Stimulated activated naive CD8-positive, alpha-beta T cell treated with anti-CD3 and anti-CD28 coated beads, Interleukin-15, Interleukin-2, amounts not matched to agents 100 U/mL and 50 U/mL, for 24 hours (primary cell): Measurements from ENCODE around the gene PTPRC.

Experiments
- ATAC-seq: fragments of 150-1000 bp; cut with Tn5 transposase; one replicate; pipeline ENCODE4 v1.10.0; 2021
- DNase-seq: peaks from one replicate; pipeline ENCODE4 v3.0.0; 2021

Gene PTPRC

GRCh38 chr1:198620951-198621824 lies 17.7 kb upstream of the PTPRC start:
- peak; percentile 82 for ATAC-seq
- peak; percentile 74 for DNase-seq

DNA sequence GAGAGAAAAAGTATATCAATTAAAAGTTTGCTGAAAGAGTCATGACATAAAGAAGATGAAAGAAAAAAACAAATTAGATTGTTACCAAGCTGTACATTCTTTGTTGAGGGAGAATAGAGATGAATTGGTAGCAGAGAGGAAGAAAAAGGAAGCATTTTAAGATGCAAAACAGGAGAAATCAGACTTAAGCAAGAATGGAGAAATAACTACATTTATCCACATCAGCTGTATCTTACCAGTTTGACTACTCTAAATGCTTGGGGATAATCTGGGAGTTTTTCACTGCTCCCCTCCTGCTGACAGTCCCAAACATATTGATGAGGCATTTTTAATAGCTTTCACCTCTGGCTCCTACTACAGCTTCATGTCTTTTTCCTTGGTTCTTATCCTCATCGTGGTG lies 16.8 kb upstream of the PTPRC start:
- ATAC-seq (no peak), DNase-seq (no peak)

DNA sequence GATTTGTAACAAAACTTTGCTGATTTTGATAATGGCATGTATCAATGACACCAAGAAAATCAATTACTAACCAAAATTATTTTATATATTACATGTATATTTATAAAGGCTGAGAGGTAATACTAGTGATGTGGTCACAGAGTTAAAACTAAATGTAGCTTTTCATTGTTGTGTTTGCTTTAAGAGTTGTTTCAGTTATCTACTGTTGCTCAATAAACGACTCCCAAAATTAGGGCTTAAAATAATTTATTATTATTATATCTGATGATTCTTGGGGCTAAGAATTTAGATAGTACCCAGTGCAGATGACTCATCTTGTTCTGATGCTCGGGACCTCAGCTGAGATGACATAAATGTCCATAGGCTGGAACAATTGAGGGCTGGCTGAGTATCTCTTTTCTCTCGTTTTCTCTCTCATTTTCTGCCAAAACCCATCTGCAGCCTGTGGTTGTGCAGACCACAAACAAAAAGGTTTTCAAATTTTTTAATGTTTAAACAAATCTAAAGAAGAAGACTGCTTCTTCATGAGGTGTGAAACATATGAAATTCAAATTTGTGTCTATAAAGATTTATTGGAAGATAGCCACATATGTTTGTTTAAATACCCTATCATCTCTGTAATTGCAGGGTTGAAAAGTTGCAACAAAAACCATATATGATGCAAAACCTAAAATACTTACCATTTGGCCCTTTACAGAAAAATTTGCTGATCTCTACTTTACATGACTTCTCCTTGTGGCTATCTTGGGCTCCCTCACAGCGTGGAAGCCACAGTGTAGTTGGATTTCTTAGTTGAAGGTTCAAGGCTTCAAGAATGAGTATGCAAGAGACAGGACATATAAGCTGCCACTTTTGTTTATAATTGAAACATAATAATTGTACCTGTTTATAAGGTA lies 14.8 kb upstream of the PTPRC start:
- DNase-seq (no peak), ATAC-seq (no peak)

DNA sequence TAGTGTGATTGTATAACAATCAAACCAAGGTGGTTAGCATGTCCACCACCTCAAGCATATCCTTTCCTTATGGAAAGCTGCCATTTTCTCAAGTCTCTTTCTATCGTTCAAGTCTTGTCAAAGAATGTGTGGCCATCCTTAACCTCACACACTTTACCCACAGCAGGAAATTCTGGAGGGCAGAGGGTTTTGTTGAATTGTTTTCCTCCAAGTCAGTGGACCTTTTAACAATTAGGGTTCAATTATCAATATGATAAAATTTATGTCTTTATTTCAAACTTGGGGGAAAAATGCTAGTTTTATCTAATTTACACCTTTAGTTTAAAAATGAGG lies 14.2 kb upstream of the PTPRC start:
- ATAC-seq (no peak), DNase-seq (no peak)

DNA sequence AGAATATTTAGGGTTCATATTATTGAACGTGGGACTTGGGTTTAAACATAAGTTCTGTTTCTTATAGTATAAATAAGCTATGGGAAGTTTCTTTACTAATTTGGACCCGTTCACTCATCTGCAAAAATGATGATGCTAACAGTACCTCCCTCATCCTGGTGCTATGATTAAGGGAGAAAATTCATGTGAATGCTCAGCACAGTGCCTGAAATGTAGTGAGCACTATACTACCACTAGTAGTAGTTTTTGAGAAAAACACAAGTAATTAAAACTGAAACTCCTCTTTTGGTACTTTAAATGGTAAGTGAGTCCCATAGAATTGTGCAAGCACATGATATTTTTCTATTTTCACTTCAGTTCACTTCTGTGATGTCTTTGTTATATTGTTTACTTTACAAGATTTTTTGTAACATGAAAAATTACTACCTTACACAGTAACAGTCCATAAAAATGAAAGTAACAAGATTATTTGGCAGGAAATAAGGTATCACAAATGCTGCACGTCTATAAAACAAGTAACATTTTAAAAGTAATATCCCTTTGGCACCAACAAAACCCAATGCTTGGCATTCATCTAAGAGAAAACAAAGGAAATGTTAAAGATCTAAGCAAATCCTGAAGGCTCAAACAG lies 11.3 kb upstream of the PTPRC start:
- no peak for DNase-seq
- ATAC-seq: peak; percentile 28

GRCh38 chr1:198628067-198628455 lies 10.8 kb upstream of the PTPRC start:
- ATAC-seq (no peak), DNase-seq (no peak)

GRCh38 chr1:198629610-198630009 lies 9.2 kb upstream of the PTPRC start:
- ATAC-seq: no peak

GRCh38 chr1:198630863-198631262 lies 8.0 kb upstream of the PTPRC start:
- ATAC-seq: no peak

More at GRCh38 chr1:198629610-198630009, 9.2 kb upstream of the PTPRC start:
- no peak for DNase-seq

DNA sequence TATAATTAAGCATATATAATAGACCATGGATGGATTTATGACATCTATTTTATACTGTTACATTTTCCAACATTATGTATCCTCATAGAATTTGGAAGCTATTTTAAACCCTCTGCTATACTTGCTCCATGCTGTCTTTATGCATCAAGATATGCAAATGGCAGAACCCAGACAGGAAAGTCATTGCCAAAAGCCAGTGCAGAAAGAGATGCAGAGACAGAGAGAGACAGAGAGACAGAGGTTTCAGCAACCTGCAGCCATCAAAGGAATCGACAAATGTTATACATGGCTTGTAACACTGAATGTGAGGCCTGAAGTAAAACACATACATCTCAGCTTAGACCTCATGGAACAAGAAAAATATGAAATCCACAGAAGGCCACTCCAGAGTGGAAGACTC lies 7.5 kb upstream of the PTPRC start:
- ATAC-seq: no peak

More at GRCh38 chr1:198630863-198631262, 8.0 kb upstream of the PTPRC start:
- no peak for DNase-seq

DNA sequence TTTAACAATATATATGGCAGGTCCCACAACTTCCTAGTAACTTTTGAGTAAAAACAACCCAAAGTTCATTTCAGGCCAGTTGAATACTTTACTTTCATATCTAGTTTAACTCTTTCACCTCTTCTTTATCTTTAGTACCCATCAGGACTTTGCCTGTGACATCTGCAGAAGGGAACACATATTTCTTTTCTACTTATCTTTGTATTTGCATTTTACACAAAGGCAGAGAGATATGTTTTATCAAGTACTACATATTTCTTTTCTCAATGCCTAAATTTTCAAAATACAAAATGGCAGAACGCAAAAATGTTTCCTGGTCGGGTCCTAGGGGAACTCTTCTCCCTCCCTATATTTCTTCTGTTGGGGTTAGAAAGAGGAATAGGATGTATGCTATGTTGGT lies 6.8 kb upstream of the PTPRC start:
- ATAC-seq (no peak), DNase-seq (no peak)

More for the DNA sequence above, 7.5 kb upstream of the PTPRC start:
- DNase-seq: no peak

GRCh38 chr1:198633675-198634121 lies 5.1 kb upstream of the PTPRC start:
- peak; percentile 38 for ATAC-seq

DNA sequence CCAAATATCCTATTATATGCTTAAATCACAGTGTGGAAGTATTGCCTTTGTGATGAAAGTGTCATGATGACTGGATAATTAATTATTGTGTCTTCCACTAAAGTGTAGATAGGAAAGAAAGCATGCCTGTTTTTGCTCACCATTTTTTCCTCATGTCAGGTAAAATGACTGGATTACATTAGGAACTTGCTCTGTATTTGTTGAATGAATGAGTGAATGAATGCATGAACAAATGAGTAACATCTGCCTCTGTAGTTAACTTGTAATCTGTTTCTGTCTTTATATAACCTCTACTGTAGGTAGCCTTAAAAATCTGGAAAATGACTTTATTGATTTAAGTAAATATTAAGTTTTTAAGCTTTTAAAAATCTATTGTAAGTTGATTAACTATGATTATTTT lies 2.9 kb upstream of the PTPRC start:
- DNase-seq: no peak
- ATAC-seq: no peak

More at GRCh38 chr1:198633675-198634121, 5.1 kb upstream of the PTPRC start:
- DNase-seq: no peak

GRCh38 chr1:198636391-198636790 lies 2.4 kb upstream of the PTPRC start:
- DNase-seq (no peak), ATAC-seq (no peak)

DNA sequence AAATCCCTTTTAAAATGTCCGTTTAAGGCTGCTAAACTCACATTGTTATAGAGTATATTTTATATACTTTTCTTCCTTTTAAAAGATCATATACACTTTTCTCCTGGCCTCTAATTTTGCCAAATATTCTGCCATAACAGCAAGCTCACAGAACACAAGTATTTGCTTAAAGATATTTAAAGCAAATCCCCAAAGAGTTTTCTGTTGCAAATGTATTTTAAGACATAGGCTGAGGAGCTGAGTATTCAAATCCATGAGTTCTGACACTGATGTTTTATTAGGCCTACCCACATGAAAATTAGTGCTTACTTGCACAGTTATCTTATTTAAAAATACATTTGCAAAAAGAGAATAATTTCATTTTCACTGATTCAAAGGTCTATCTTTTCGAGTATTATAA lies 1.7 kb upstream of the PTPRC start:
- ATAC-seq (no peak), DNase-seq (no peak)

DNA sequence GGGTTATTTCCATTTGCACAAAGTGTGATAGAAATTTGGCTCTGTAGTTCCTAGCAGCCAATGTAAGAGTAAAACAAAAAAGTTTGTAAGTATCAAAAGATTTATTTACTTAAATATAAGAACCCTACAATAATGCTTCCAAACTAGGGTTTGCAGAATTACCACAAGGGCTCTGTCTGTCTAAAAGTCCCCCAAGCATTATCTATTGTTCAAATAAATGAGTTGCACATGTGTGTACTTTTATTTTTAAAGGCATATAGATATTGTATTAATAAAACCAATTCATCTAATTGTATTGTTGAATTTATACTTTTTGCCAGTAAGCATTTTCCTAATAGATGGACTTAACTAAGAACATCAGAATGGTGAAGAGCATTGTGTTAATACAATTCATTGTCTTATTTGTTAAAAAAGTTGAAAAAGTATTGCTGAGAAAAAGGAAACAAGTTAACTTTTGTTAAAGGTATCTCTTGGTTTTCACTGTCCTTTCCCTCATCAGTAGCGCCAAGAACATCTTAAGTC lies 863 bp upstream of the PTPRC start:
- ATAC-seq (no peak), DNase-seq (no peak)

DNA sequence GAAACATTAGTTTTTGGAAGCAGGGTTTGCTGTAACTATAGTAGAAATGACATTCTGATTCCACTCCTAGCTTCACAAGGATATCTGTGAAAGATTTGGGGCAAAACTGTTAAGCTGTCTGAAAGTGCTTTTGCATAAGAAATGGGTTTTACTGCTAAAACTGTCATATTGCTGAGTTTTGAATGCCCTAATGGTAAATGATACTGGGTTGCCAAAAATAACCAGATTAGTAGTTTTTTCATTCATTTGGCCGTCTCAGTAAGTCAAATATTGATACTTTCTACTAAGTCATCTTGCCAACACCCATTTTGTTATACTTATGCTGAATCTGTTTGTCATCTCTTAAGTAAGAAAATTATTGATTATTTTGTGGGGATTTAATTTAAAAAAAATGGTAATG lies 399 bp upstream of the PTPRC start:
- DNase-seq (no peak), ATAC-seq (no peak)

DNA sequence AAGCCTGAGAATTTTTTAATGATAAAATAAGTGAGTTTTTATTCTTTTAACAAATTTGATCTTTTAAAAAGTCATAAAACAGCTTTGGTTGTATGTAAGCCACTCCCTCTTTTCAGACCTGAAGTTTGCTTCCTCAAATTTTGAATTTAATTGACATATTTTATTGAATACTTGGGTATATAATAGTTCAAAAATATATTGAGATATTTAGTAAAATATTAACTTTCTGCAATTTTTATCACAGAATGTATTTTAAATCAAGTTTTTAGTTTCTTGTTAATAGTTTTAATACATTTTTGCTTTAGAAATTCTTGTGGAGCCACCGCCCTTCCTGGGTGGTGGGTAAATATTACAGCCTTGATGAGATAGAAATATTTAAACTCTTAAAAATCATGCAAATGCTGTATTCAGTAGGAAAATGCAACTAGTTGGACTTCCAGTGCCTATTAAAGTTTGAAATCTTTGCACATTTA lies 867 bp downstream of the PTPRC start:
- DNase-seq (no peak), ATAC-seq (no peak)

DNA sequence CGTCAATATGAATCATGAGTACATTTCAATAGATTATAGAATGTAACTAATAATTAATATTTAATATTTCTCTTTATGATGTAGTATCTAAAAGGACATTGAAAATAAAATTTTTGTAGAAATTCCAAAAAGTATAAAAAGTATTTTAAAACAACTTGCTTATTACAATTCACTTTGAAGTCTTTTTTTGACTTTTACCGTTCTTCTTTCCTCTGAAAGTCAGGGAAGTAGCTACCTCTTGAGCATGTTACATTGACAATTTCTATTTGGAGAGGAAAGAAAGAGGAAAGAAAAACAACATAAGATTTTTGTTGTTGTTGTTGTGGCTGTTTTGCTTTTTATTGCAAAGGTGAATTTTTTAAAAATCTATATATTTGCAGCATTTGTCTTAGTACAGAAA lies 1.3 kb downstream of the PTPRC start:
- no peak for ATAC-seq
- DNase-seq: no peak

- DNase-seq (no peak), ATAC-seq (peak; percentile 82)
Observed at GRCh38 chr1:198641501-198641900, 2.7 kb downstream of the PTPRC start.

DNA sequence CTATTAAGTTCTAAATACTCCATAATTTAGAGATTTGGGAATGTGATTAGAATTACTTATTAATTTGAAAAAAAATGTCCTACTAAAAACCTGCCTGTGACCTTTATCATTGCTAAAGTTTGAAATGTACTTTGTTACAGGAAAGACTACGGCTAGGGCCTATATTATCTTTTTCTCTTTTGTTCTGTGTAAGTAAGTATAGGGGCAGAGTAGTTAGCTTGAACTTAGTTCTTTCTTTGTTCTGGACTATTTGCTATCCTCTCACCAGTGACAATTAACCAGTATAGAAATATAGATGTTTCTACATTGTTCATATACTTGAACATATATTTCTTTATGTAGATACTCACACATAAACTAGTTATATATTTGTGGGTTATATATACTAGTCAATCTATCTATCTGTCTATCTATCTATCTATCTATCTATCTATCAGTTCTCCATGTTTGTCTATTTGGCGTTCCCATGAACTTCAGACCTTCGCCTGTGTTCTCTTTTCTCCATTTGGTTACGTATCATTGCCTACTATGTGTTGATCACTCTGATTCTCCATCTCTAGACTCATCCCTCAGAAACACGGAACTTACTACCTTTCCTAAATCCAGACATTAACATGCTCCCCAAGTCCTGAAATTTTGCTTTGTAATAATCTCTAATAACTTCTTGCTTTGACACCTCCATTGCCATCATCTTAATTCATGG lies 3.3 kb downstream of the PTPRC start:
- peak; percentile 24 for ATAC-seq
- DNase-seq: no peak

DNA sequence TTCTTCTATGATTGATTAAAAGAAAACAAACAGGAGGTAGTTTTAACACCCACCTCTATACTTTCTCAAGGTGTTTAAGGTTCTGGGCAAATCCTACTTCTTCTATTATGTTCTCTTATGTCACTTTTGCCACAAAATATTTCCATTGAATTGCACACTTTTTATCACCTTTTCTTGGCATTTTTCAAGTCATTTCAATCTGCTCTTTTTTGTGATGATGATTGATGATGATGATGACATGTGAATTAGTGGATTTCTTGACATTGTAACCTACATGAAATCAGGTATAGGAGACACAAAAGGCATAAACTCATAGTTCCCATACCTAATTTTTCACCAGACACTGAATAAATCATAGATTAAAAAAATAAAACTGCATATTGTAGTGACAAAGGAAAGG lies 4.1 kb downstream of the PTPRC start:
- ATAC-seq (no peak), DNase-seq (no peak)

- peak; percentile 57 for ATAC-seq
Observed at GRCh38 chr1:198643808-198644207, 5.0 kb downstream of the PTPRC start.

More at GRCh38 chr1:198643808-198644207, 5.0 kb downstream of the PTPRC start:
- DNase-seq: no peak
